Panc1 (cell line): ENCODE data around the gene PPP1R15B. TPM values are rescaled to one million over a fixed set of nuclear protein-coding genes. Genes with fewer than 3 reads are reported as not detected.

Experiments
- ATAC-seq: fragments of 200-7000 bp; cut with Tn5 transposase; 2 replicates; pipeline ENCODE4 v1.9.1; 2020; ENCODE audit warnings: mild to moderate bottlenecking, moderate library complexity
- BruUV-seq: library from RNA; stranded (reverse); fragments of 400-500 nt; replicated peaks from 2 replicates; lab custom pipeline; 2021; lab: Mats Ljungman, UMichigan
- CTCF ChIA-PET: fragments of 300-600 bp; sonication (Branson Sonifier 250); formaldehyde crosslinking; loops from one replicate; lab custom pipeline; 2022; ENCODE audit warnings: antibody characterized with exemption; lab: Charles Lee
- POLR2A ChIA-PET: fragments of 300-600 bp; sonication (Branson Sonifier 250); formaldehyde crosslinking; loops from one replicate; lab custom pipeline; 2022; ENCODE audit warnings: antibody characterized with exemption; lab: Charles Lee
- DNase-seq: peaks from one replicate; pipeline ENCODE4 v3.0.0-alpha.2; 2010; ENCODE audit warnings: low read depth, low spot score
- H3K27ac ChIP-seq: 2 replicates; pipeline ENCODE4 v1.5.1; 2011; ENCODE audit warnings: mild to moderate bottlenecking, low read length, inconsistent platforms
- H3K27me3 ChIP-seq: fragments of 200-500 bp; sonication (Bioruptor generic); 2 replicates; pipeline ENCODE4 v1.6.0; 2014; ENCODE audit warnings: low read length, inconsistent platforms; ENCODE audit not compliant: control insufficient read depth, insufficient read depth
- H3K36me3 ChIP-seq: fragments of 200-500 bp; sonication (Bioruptor generic); 2 replicates; pipeline ENCODE4 v1.5.1; 2014; ENCODE audit warnings: inconsistent platforms, mild to moderate bottlenecking, low read length, moderate library complexity; ENCODE audit not compliant: control insufficient read depth, insufficient read depth
- H3K4me1 ChIP-seq: 2 replicates; pipeline ENCODE4 v1.5.1; 2011; ENCODE audit warnings: inconsistent platforms, mild to moderate bottlenecking, low read length, moderate library complexity; ENCODE audit not compliant: control insufficient read depth, insufficient read depth
- H3K4me3 ChIP-seq, 2 experiments: 2 replicates each; pipeline ENCODE4 v1.5.1; 2011 to 2012; ENCODE audit warnings: low read depth in 2 of 2, low read length in 2 of 2, mild to moderate bottlenecking in 2 of 2, inconsistent platforms in 1 of 2, moderate library complexity in 1 of 2
- H3K9me3 ChIP-seq: fragments of 200-500 bp; sonication (Bioruptor generic); 2 replicates; pipeline ENCODE4 v1.5.1; 2014; ENCODE audit warnings: low read depth, mild to moderate bottlenecking, inconsistent platforms, low read length, moderate library complexity; ENCODE audit not compliant: control insufficient read depth, insufficient read depth
- POLR2AphosphoS5 ChIP-seq: IDR thresholded peaks from 2 replicates; pipeline ENCODE4 v1.6.1; 2012; ENCODE audit warnings: mild to moderate bottlenecking, low read depth, low read length, moderate library complexity
- REST ChIP-seq, 2 experiments: IDR thresholded peaks; 2 replicates each; pipeline ENCODE4 v1.6.1; 2011 to 2012; ENCODE audit warnings: low read depth in 2 of 2, control low read depth in 1 of 2, low read length in 1 of 2, mild to moderate bottlenecking in 1 of 2, moderate library complexity in 1 of 2; ENCODE audit not compliant: insufficient read depth in 1 of 2
- SIN3A ChIP-seq: IDR thresholded peaks from 2 replicates; pipeline ENCODE4 v1.6.1; 2012; ENCODE audit warnings: low read depth, mild to moderate bottlenecking, low read length, moderate library complexity, borderline replicate concordance; ENCODE audit not compliant: insufficient read depth
- TCF7L2 ChIP-seq: IDR thresholded peaks from 2 replicates; pipeline ENCODE4 v1.6.1; 2011; ENCODE audit warnings: mild to moderate bottlenecking, low read depth, low read length, inconsistent platforms
- in situ Hi-C: cut with HindIII; loops from 2 replicates; pipeline ENCODE4 v1.10.0; 2016; ENCODE audit warnings: low sequenced_read_pairs, low pct_unique_long_range_greater_than_20kb
- intact Hi-C: fragments of 100-400 bp; cut with micrococcal nuclease; formaldehyde crosslinking; loops from one replicate; pipeline ENCODE4 v1.10.0; 2022; ENCODE audit not compliant: unreplicated experiment
- total RNA-seq: library from RNA; stranded (reverse); gene quantifications from one replicate; pipeline ENCODE4 v1.2.1, GENCODE V29; 2021; ENCODE audit not compliant: unreplicated experiment
- TF ChIP-seq, protein P1 (sequence below): fragments of 450-650 bp; IDR thresholded peaks from 2 replicates; pipeline ENCODE4 v1.5.1; 2017; ENCODE audit warnings: mild to moderate bottlenecking

The PPP1R15B gene
- total RNA-seq, 1 experiment from 2014 or later = 51.1 TPM

- Histone ChIP-seq H3K27ac (no peak overlapping the region), H3K4me1 (no peaks in the 10 kb centered on the region), H3K36me3 (no peaks in the 10 kb centered on the region), H3K27me3 (no peaks in the 10 kb centered on the region), H3K9me3 (no peaks in the 10 kb centered on the region), H3K4me3 (no peak overlapping the region)
- DNase-seq (no peak), ATAC-seq (no peak)
- in situ Hi-C loops = no loop called here
- ChIA-PET POLR2A (interaction anchor here (0.7 kb wide), 1 partner anchor 71 kb away, joined by 5 read pairs; no protein-coding TSS in a partner anchor), CTCF (no interaction called here)
- TF ChIP-seq, protein P1, sequence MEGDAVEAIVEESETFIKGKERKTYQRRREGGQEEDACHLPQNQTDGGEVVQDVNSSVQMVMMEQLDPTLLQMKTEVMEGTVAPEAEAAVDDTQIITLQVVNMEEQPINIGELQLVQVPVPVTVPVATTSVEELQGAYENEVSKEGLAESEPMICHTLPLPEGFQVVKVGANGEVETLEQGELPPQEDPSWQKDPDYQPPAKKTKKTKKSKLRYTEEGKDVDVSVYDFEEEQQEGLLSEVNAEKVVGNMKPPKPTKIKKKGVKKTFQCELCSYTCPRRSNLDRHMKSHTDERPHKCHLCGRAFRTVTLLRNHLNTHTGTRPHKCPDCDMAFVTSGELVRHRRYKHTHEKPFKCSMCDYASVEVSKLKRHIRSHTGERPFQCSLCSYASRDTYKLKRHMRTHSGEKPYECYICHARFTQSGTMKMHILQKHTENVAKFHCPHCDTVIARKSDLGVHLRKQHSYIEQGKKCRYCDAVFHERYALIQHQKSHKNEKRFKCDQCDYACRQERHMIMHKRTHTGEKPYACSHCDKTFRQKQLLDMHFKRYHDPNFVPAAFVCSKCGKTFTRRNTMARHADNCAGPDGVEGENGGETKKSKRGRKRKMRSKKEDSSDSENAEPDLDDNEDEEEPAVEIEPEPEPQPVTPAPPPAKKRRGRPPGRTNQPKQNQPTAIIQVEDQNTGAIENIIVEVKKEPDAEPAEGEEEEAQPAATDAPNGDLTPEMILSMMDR = no peak
- TF ChIP-seq TCF7L2 (no peak), REST (IDR thresholded peaks at IDR 0.05; ENCODE audit: insufficient read depth in 1 of 2, low read depth in 2 of 2, low read length in 1 of 2) (no peak), SIN3A (no peak), POLR2AphosphoS5 (no peak)
- BruUV-seq = no TSS peak
- intact Hi-C loops = no loop called here
Observed at GRCh38 chr1:204456826-204457442, 45.3 kb upstream of the PPP1R15B start.

DNA sequence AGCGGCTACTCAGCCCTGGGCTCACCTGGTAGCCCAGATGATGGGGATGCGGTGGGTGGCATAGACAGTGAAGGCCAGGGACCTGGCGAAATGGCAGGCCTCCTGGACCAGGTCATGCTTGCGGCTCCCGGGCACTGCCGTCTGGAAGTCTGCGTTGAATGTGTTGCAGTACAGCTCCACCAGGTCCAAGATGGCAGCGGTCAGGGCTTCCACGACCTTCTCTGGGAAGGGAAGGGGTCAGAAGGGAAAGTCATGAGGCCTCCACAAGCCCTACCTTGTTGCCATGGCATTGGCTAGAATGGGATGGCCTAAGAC is 44.2 kb upstream of the PPP1R15B start:
- H3K36me3 ChIP-seq = no peaks in the 10 kb centered on the region
- TF ChIP-seq, protein P1 = no peak
- H3K27ac ChIP-seq = no peak overlapping the region
- H3K27me3 ChIP-seq = no peaks in the 10 kb centered on the region
- ChIA-PET CTCF (no interaction called here), POLR2A (no interaction called here)
- intact Hi-C loops = no loop called here
- no TSS peak for BruUV-seq
- H3K4me1 ChIP-seq = no peaks in the 10 kb centered on the region
- DNase-seq = no peak
- H3K9me3 ChIP-seq = no peaks in the 10 kb centered on the region
- in situ Hi-C loops = no loop called here
- no peak overlapping the region for H3K4me3 ChIP-seq
- ATAC-seq = no peak
